ENCODE measurements around the gene KIF21A.

KIF21A gene

DNA sequence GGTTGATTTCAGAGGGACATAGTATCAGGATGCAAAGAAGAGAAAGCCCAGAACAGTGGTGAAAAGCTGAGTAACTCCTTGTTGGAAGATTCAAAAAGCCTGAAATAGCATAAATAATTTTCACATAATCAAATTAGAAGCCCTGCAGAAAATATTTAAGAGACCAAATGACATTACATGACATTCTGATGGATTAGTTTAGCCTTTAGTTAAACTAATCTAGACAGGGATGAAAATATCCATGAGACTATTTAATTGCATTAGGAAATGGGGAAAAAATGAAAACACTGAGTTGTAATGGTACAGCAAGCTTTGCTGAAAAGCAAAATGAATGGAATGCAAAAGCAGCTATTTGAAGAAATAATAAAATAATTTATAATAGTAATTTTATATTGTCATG lies 91.8 kb downstream of the KIF21A start:
- no peaks in the 10 kb centered on the region for H3K9me3 ChIP-seq (ENCODE audit: insufficient read depth, low read length)
- 0 out of 2 replicates have a peak, but pooled peaks cover 2% of the 10 kb centered on the region for H4K20me1 ChIP-seq (ENCODE audit: insufficient read depth, low read length)
- H2AFZ ChIP-seq (ENCODE audit: low read depth, low read length), result no peak overlapping the region
- H3K27ac ChIP-seq (ENCODE audit: low read length), result no peak overlapping the region
- peaks cover 25% of the 10 kb centered on the region for H3K4me1 ChIP-seq (ENCODE audit: low read length)
- TF ChIP-seq CTCF (IDR thresholded peaks at IDR 0.05; ENCODE audit: low read depth, low read length) (no peak), EZH2phosphoT487 (IDR thresholded peaks at IDR 0.05; ENCODE audit: low read depth) (no peak)
- no peak overlapping the region for H3K4me3 ChIP-seq (ENCODE audit: low read length)
- no peak overlapping the region for H3K4me2 ChIP-seq (ENCODE audit: low read length)
- H3K36me3 ChIP-seq (replicated peaks; ENCODE audit: low read depth, low read length), result peaks cover 4% of the 10 kb centered on the region
- H3K79me2 ChIP-seq (ENCODE audit: low read length), result no peaks in the 10 kb centered on the region
- no peak overlapping the region for H3K9ac ChIP-seq (ENCODE audit: low read length)
- no peaks in the 10 kb centered on the region for H3K27me3 ChIP-seq (ENCODE audit: low read depth, low read length)

DNA sequence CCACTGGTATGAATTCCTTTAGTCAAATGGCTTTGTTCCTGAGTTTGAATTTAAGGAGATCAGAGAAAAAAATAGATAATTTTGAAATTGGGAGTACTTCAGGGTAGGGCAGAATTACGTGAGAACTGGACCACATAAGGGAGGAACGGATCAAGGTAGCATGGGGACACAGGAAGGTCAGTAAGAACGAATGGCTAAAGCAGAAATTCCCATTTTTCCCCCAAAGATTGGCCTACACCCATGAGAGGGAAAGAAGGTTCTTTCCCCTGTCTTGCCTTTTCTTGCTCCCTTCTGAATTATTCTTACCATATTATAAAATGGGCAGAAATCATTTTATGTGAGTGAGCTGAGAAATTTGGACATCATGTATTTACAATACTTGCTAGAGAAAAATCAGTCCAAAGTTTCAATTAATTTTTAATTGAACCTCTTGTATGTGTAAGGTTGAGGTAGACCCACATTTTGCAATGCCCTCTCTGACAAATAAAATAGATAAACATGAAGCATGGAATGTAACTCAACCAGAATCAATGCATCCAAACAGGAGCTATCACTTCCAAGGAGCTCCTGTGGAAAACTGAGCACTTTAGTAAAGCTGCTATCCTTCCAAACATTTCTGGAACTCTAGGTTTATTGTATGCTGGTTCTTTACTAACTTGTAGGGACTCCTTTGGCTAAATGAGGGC lies 93.8 kb downstream of the KIF21A start:
- Histone ChIP-seq H3K9ac (ENCODE audit: low read length) (no peak overlapping the region), H3K36me3 (replicated peaks; ENCODE audit: low read depth, low read length) (peaks cover 4% of the 10 kb centered on the region), H4K20me1 (ENCODE audit: insufficient read depth, low read length) (no peaks in the 10 kb centered on the region), H3K4me2 (ENCODE audit: low read length) (no peak overlapping the region), H2AFZ (ENCODE audit: low read depth, low read length) (no peak overlapping the region), H3K27ac (ENCODE audit: low read length) (no peak overlapping the region), H3K4me1 (ENCODE audit: low read length) (peaks cover 11% of the 10 kb centered on the region; the same call in 1 of the 2 replicates), H3K79me2 (ENCODE audit: low read length) (no peaks in the 10 kb centered on the region), H3K27me3 (ENCODE audit: low read depth, low read length) (no peaks in the 10 kb centered on the region), H3K4me3 (ENCODE audit: low read length) (no peak overlapping the region), H3K9me3 (ENCODE audit: insufficient read depth, low read length) (no peaks in the 10 kb centered on the region)
- TF ChIP-seq EZH2phosphoT487 (IDR thresholded peaks at IDR 0.05; ENCODE audit: low read depth) (no peak), CTCF (IDR thresholded peaks at IDR 0.05; ENCODE audit: low read depth, low read length) (no peak)

DNA sequence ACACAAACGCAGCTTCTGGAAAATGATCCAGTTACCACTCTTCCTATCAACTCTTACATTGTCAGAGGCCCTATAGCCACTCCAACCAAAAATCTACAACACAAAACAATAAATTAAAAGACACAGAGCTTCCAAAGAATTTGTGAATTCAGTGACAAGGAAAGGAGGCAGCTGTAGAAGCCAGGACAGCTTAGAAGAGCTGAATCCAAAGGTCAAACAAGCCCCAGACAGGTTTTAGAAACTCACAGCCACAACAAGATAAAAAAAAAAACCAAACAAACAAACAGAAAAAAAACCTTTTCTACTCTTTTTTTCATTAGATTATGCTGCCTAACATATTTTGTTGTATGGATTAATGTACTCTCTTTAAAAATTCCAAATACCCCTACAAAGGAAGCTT lies 94.4 kb downstream of the KIF21A start:
- Histone ChIP-seq H3K9me3 (ENCODE audit: insufficient read depth, low read length) (no peaks in the 10 kb centered on the region), H3K79me2 (ENCODE audit: low read length) (no peaks in the 10 kb centered on the region), H3K9ac (ENCODE audit: low read length) (no peak overlapping the region), H3K27ac (ENCODE audit: low read length) (no peak overlapping the region), H3K27me3 (ENCODE audit: low read depth, low read length) (no peaks in the 10 kb centered on the region), H3K36me3 (replicated peaks; ENCODE audit: low read depth, low read length) (peaks cover 4% of the 10 kb centered on the region), H2AFZ (ENCODE audit: low read depth, low read length) (no peak overlapping the region), H4K20me1 (ENCODE audit: insufficient read depth, low read length) (no peaks in the 10 kb centered on the region), H3K4me2 (ENCODE audit: low read length) (no peak overlapping the region), H3K4me1 (ENCODE audit: low read length) (peaks cover 11% of the 10 kb centered on the region; the same call in 1 of the 2 replicates), H3K4me3 (ENCODE audit: low read length) (no peak overlapping the region)
- no peak for TF ChIP-seq CTCF (IDR thresholded peaks at IDR 0.05; ENCODE audit: low read depth, low read length)
- no peak for TF ChIP-seq EZH2phosphoT487 (IDR thresholded peaks at IDR 0.05; ENCODE audit: low read depth)

DNA sequence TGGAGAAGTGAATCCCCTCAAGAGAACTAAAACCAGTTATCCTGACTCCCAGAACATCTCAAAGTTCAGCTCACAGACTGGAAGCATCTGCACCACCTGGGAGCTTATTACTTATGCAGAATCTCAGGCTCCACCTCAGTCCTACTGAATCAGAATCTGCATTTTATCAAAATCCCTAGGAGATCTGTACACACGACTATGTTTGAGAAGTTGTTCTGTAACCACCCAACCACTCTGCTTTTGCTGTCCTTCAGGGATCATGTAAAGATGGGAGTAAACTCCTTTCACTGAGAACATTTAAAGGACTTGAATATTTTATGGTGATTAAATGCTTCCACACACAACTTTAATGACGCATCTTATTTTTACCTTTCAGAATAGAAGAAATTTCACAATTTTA lies 98.0 kb downstream of the KIF21A start:
- no peaks in the 10 kb centered on the region for H3K79me2 ChIP-seq (ENCODE audit: low read length)

More for the DNA sequence above, 98.0 kb downstream of the KIF21A start:
- H2AFZ ChIP-seq (ENCODE audit: low read depth, low read length), result no peak overlapping the region
- no peak overlapping the region for H3K9ac ChIP-seq (ENCODE audit: low read length)
- H4K20me1 ChIP-seq (ENCODE audit: insufficient read depth, low read length), result no peaks in the 10 kb centered on the region
- H3K36me3 ChIP-seq (replicated peaks; ENCODE audit: low read depth, low read length), result no peaks in the 10 kb centered on the region
- TF ChIP-seq EZH2phosphoT487 (IDR thresholded peaks at IDR 0.05; ENCODE audit: low read depth), result no peak
- no peak for TF ChIP-seq CTCF (IDR thresholded peaks at IDR 0.05; ENCODE audit: low read depth, low read length)
- H3K27me3 ChIP-seq (ENCODE audit: low read depth, low read length), result no peaks in the 10 kb centered on the region
- H3K4me2 ChIP-seq (ENCODE audit: low read length), result no peak overlapping the region
- H3K27ac ChIP-seq (ENCODE audit: low read length), result no peak overlapping the region
- H3K4me1 ChIP-seq (ENCODE audit: low read length), result peaks cover 16% of the 10 kb centered on the region
- no peak overlapping the region for H3K4me3 ChIP-seq (ENCODE audit: low read length)
- no peaks in the 10 kb centered on the region for H3K9me3 ChIP-seq (ENCODE audit: insufficient read depth, low read length)
